Stimulated activated CD8-positive, alpha-beta memory T cell treated with anti-CD3 and anti-CD28 coated beads, Interleukin-12 subunit alpha, Interleukin-12 subunit beta, amount 100 ng/mL, for 4 hours (primary cell): ENCODE data around the gene FAM25C.
"Not testable (repeated sequence)": the region's sequence is repeated elsewhere in the genome, so short reads cannot be mapped to it uniquely, and the experiment has no call there.

ENCODE experiments used
- DNase-seq: peaks from one replicate; pipeline ENCODE4 v3.0.0-alpha.2; 2020; ENCODE audit warnings: low read depth

The FAM25C gene

DNA sequence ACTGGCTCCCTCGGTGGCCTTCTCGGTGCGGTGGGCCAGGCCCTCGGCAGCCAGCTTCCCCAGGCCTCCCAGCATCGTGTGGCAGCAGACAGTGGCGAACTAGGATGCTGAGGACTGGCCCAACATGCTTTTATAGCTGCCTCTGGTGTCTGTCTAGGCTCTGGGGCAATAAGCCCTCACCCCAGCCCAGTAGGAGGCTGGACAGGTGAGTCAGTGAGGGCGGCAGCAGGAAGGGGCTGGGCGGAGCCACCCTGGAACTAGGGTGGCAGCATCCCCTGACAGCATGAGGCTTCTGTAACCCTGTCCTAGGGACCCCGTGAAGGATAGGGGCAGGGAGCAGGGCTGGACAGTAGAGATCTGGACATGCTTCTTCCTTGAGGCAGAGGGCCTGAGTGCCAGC is at the start of gene FAM25C:
Gene FAM25C (minus strand): TSS at position 101 of the 400 bp plus-strand sequence. CDS start 26 bp downstream, at position 75.
- DNase-seq: not testable (repeated sequence)

DNA sequence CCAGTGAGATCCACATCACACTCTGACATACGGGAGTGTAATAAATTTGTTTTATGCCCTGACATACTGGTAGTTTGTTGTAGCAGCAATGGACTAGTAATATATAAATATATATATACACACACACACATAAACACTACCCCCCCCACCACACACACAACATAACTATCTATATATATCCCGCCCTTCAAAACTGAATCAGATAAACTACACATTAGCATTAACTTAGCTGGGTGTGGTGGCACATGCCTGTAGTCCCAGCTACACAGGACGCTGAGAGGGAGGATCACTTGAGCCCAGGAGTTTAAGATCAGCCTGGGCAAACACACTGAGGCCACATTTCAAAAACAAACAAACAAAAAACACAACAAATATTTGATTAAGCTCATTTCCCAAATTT is 45.0 kb upstream of the FAM25C start:
- not testable (repeated sequence) for DNase-seq

DNA sequence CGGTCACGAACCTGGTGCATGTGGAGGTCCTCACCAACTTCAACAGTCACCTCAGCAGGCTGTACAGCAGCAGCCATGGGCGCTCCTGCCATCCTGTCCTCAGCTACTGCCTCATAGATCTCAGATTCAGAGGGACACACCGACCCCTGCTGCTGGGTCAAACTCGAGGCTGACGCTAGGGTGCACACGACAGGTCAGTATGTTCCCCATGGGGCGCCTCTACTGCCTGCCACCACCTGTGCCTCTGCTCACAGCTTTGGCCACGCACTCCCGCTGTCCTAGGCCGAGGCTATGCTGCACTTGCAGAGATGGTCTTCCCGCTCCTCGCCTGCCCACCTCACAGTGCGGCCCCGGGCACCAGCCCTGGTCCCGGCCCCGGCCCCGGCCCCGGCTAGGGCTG is 31.8 kb upstream of the FAM25C start:
- DNase-seq: not testable (repeated sequence)

DNA sequence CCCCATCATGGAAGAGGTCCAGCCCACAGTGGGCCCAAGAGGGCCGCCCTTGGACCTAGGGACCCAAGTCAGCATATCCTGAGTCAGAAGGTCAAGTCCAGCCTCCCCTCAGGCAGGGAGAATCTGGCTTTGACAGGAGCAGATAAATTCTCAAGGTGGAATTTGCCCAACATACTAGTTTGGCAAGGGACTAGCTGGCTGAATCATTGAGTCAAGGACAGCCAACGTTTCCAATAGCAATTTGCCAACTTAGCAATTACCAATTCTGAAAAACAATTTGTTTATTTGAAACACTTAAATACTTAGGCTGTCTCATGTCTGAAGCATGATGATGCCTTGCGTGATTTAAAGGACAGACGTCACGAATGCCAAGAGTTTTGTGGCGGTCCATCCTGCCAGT is 2.7 kb upstream of the FAM25C start:
- DNase-seq: not testable (repeated sequence)

DNA sequence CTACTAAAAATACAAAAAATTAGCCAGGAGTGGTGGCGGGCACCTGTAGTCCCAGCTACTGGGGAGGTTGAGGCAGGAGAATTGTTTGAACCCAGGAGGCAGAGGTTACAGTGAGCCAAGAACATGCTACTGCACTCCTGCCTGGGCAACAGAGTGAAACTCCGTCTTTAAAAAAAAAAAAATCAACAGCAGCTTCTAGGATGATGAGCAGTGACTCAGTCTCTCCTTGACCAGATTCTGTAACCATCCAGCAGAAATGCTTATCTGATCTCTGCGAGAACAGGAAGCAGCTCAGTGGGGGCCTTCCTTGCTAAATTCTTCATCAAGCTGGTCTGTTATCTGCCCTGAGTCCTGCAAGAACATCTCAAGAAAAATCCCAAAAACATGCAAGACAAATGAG is 5.5 kb downstream of the FAM25C start:
- not testable (repeated sequence) for DNase-seq

DNA sequence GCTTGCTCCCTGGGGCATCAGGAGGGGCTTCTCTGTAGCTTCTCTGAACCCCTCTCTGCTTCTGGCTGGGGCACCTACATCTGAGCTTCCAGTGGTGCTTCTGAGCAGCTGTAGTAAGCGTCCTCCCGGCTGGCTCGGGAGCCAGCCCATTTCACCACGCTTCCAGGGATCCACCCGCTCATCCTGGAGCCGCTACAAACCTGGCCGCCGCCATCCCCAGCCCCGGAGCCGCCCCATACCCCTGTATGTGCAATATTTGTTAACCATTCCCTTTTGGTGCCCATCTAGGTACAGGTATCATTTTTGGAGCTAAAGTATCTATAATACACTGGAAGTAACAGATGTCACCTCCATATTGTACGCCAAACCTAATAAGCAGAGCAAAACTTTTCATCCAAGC is 7.0 kb downstream of the FAM25C start:
- DNase-seq: not testable (repeated sequence)

DNA sequence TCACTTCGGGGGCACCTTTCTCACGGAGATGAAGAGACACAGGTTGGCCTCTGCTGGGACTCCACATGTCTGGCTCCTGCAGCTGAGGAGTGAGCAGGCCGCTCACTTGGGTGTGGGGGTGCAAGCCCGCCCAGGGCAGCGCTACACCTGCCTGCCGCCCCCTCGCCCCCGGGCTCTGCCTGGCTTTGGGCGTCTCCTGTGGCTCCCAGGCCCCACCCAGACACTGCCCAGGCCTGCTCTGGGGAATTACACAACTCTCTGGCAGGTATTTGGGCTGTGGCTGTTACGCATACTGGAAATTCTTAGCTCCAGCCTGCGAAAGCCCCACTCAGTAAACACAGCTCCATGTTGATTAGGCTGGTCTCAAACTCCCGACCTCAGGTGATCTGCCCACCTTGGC is 7.9 kb downstream of the FAM25C start:
- DNase-seq: not testable (repeated sequence)

DNA sequence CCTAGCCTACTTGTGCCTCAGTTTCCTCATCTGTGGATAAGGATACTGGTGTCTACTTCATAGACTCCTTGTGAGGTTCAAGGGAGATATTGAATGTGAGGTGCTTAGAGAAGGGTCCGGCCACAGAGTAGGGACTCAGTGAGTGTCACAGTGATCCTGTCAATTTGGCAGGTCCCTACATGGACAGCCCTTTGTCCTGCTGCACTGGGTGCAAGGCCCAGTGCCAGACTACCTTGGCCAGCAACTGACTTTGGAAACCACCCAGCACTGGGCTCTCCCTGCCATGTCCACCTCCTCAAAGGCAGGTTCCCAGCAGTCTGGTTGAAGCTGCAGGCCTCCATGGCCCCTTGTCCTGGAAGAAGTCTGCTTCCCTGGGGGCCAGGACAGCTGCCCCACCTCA is 9.5 kb downstream of the FAM25C start:
- not testable (repeated sequence) for DNase-seq

DNA sequence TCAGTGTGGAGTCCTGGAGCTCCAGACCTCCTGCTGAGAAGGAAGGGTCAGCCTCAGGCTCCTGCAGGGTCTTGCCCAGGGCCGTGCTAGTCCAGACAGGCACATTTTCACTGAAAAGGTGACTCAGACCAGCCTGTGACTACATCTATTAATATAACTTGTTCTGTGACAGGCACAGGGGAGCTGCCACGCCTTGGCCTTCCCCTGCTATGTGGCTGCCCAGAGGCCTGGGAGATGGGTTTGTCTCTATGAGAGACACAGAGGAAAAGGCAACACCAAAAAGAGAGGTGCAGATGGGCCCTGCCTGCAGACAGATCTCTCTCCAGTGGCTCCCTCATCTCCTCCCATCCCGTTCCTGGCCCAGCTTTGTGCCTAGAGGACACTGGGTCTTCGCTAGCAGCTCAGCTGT is 10.0 kb downstream of the FAM25C start:
- DNase-seq: not testable (repeated sequence)

DNA sequence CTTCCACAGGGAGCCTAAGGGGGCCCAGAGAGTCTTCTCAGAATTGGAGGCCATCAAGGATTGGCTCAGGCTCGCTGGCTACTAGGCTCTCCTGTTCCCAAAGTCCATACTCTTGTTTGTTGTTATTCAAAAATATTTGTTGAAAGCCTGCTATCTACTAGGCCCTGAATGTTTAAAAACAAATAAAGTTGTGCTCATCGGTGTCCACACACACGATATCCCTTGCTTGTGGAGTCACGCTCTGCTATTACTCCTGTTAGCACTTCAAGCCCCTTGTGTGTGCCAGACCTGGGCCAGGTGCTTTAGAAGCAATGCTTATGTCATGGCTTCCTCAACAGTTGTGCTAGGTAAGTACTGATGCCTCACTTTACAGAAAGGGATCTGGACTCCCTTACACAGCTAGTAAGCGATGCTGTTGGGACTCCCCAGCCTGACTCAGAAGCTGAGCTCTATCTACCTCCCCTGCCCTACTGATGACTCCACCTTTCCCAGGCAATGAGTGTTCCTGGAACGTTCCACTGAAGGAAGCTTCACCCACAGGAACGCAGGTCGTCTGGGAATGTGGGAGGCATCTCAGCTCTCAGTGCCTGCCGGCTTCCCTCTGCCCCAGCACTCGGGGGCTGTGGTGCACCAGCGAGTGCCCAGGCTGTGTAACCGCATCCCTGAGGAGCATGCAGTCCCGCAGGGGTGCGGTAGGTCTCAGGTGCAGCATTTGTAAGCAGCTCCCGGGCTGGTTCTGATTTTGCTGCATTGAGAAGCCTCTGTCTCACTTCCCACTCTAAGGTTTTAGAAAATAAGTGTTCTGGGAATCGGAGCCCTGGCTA is 10.7 kb downstream of the FAM25C start:
- DNase-seq: not testable (repeated sequence)

DNA sequence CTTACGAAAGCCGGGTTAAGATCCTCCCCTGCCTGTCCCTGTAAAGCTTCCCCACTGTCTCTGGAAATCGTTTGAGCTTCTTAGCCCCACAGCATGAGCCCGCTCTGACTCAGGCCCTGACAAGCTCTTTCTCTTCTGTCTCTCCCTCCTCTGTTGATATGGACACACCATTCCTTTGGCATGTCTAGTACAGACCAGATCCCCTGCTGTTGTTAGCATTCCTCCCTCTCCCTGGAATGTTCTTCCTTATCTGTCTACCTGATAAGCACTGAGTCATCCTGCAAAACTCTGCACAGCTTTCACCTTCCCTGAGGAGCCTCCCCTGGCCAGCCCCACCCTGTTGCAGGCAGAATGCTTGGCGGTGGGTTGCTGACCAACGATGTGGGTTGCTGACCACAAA is 11.6 kb downstream of the FAM25C start:
- not testable (repeated sequence) for DNase-seq

DNA sequence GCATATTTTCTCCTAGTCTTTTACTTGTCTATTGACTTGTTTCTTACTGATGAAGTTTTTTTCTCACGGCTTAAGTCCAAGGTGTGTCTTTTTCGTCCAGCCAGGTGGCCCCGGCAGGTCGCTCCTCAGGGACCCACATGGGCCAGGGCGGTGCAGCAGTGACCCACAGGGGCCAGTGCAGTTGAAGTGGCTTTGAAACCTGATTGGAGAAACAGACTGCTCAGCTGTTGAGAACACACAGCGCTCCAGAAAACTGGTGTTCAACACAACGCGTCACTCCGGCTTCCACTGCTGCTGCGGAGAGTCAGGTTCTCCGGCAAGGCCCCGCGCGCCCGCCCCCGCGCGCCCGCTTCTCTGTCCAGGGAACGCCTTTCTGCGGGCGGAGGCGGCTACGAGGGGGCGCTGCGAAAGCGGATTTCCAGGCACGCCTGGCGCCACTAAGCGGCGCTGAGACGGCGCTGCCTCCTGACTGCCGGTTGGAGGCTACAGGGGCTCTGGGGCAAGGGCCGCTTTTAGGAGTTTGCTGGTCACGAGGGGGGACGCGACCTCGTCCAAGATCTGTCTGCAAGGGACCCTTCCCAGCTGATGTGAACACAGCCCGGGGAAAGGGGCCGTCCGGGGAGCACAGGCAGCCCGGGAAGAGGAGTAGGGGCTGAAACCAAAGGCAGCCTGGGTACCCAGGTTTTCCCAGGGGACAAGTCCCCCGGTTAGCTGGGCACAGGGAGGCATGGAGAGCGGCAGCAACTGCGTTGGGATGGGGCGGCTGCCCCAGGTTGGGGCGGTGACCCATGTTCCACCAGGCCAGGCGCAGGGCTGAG is 13.0 kb downstream of the FAM25C start:
- not testable (repeated sequence) for DNase-seq

DNA sequence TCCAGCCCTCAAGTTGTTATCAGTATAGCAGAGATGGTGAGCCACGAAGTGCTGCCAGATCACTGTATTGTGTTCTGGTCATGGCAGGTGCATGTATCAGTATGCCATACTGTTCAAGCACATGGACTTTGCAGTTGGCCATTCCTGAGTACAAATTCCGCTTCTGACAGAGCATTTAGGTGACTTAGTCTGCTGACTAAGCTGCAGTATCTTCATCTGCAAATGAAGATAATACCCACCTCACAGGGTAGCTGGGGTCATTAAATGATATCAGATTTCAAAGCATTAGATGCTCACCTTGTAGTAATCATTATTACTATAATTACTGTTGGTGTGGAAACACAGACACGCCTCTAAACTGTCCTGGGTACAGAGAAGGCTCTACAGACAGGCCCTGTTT is 24.2 kb downstream of the FAM25C start:
- DNase-seq: not testable (repeated sequence)

DNA sequence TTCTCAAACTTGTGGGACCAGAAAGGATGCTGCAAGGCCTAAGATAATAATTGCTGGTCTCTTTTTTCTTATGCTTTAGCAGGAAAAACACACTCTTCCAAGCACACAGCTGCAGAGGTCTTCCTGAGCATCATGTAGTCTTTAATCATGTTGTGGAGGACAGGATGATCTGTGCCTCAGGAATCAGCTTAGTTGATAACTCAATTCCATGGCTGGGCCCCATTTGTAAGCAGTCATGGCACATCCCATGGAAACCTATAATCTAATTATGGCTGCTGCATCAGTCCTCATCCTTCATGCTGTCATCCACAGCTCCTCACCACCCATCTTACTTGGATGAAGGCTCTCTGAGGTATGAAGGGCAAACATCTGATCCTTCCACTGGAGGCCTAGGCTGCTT is 26.5 kb downstream of the FAM25C start:
- not testable (repeated sequence) for DNase-seq

DNA sequence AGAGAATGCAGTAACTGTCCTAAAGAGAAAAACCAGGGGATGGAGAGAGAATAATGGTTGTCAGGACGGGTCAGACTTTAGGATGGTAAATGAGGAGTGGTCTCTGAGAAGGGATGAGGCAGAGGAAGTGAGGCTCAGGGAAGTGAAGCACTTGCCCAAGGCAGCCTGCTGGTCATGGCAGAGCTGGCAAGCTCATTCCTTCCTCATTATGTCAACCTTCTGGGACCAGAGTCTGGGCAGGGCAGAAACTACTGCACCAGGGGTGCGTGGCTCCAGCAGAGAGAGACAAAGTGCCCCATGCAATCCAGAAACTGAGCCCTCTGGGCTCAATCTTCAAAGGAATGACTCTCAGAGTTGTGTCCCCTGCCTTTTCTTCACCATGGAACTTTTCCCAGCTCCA is 27.5 kb downstream of the FAM25C start:
- DNase-seq: not testable (repeated sequence)

DNA sequence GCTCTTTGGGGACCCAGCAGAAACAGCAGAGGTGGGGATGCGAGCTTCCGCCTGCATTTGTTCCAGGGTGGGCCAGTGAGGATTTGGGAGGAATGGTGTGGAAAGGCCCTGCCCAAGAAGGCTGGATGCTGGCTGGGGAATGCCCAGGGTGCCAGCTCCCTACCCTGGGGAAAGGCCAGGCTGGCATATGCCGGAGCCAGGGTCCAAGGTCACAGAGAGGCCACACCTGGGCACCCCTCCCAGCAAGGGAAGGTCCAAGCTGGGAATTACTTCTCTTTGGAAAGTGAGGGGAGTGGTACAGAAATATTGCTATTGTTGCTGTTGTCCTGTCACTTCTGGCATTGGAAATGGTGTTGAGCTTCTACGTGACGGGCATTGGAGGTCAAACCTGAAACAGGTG is 28.0 kb downstream of the FAM25C start:
- DNase-seq: not testable (repeated sequence)

DNA sequence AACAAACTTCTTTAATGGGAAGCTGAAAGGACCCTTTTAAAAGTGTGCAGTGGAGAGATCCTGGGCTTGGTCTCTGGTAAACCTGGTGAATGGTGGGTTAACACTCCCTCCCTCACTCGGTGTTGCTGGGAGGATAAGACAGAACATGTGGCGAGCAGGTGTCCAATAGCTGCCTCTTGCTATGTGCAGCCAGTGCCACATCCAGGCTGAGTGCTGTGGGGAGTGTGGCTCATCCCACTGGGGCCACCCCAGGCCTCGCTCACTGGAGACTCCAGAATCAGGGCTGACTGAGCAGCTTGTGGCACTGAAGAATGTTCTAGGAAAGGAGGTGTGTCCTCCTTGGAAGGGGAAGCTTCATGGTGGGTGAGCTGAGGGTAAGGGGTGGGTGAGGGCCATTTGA is 29.5 kb downstream of the FAM25C start:
- DNase-seq: not testable (repeated sequence)

DNA sequence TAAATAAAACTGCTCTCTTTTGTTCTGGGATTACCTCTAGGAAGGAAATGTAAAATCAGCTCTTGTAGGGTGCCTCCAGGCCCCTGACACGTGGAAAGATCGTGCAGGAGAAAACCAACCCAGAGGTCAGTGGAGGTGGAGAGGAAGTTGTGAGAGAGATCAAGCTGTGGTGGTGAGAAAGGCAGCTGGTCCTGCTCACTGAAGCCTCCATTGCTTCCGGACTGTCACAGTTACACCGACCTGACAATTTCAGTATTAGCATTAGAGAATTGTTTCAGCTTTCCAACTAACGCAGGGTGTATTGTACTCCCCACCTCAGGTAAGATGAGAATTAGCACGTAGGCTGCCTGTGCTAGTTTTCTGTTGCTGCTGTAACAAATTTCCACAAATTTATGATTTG is 30.6 kb downstream of the FAM25C start:
- not testable (repeated sequence) for DNase-seq

DNA sequence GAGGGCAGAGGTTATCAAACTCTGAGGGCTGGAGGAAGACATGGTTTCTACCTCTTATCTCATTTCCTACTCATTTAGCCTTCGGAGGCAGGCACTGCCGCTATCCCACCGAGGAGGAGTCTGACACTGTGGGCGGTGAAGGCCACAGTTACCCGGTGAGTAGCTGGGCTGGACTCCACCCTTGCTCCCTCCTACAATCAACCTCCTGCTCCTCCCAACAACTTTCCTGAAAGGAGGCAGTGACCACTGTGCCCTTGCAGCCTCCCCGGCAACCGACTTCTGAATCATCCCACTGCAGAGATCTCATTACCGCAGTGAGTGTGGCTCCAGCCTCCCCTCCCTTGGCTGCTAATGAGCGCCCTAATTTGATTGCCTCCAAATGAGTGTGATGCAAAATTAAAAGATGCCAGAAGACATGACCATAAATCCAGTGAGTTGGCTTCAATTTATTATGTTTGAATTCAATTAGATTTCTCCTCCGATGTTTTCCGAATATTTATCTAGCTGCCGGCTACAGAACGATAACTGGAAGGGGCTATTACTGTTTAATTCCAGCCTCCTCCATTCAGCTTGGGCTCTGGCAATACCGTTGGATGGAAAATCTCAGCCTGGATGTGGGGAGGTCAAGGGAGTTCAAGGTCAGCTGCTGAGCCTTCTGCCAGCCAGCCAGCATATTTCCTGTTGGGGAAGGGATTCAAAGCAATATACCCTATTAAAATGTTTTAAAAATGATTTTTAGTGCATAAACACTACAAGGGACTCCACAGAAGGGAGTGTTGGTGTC is 35.1 kb downstream of the FAM25C start:
- not testable (repeated sequence) for DNase-seq

DNA sequence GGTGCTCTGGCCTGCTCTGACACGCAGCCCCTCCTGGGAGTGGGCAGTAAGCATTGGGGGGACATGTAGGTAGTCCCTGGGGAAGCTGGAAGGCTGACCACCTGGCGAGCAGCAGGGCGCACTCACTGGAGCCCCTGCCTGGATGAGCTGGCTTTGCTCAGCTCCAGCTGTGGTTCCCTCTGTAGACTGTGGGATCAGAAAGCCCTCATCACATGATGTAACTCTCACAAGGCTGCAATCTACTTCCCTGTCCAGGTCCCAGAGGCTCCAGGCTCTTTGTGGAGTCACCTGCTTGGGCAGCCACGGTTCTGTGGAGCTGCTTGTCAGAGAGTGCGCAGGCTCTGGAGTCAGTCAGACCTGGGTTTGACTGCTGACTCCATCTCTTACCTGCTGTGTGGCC is 36.8 kb downstream of the FAM25C start:
- not testable (repeated sequence) for DNase-seq

DNA sequence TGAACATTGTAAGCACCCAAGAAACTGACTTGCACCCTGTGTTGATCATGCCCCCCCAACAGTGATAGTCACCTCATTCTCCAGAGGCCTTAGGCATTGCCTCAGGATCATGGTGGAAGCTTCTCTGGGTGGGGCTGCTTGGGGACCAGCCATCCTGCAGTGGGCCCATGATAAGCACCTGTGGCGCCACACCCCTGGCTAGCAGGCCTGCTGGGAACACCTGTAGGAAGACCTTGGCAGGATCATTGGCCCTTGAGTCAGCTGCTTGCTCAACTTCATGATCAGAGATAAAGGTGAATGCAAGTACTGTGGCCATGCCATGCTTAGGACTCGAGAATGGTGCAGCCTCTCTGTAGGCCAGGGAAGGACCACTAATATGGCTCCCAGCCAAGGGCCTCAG is 38.9 kb downstream of the FAM25C start:
- DNase-seq: not testable (repeated sequence)

DNA sequence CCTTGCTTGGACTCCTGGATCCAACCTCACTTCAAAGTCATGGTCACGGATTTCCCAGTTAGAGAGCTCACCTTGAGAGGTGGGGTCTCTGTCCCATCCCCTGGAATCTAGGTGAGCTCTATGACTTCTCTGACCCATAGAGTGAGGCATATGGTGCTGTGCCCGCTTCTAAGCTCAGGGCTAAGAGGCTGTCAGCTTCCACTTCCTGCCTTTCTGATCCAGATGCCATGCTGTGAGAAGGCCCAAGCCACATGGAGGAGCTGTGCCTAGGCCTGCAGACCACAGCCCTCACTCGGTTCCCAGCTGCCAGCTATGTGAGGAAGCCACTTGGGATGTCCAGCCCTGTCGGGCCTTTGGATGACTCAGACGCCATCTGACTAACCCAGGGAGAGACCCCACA is 39.9 kb downstream of the FAM25C start:
- not testable (repeated sequence) for DNase-seq
